HG02981 (cell line): ENCODE measurements around the gene GPR137B.
"Not testable (repeated sequence)": the region's sequence is repeated elsewhere in the genome, so short reads cannot be mapped to it uniquely, and the experiment has no call there.

Source experiments
- ATAC-seq: cut with Tn5 transposase; IDR thresholded peaks from one replicate; pipeline ENCODE4 v1.9.1; 2021; ENCODE audit warnings: mild to moderate bottlenecking, moderate library complexity; ENCODE audit not compliant: unreplicated experiment

GPR137B gene

GRCh38 chr1:236186471-236186870, 44.1 kb downstream of the GPR137B start:
- not testable (repeated sequence) for ATAC-seq

- not testable (repeated sequence) for ATAC-seq
Measured at GRCh38 chr1:236188084-236188483, 45.7 kb downstream of the GPR137B start.

- ATAC-seq: no peak
Measured at GRCh38 chr1:236193184-236193583, 50.8 kb downstream of the GPR137B start.

GRCh38 chr1:236200925-236201324, 58.6 kb downstream of the GPR137B start:
- ATAC-seq: no peak

- ATAC-seq: no peak
Measured at GRCh38 chr1:236201786-236202185, 59.4 kb downstream of the GPR137B start.

- ATAC-seq: no peak
Measured at GRCh38 chr1:236204039-236204438, 61.7 kb downstream of the GPR137B start.

- ATAC-seq: no peak
Measured at GRCh38 chr1:236204656-236205055, 62.3 kb downstream of the GPR137B start.

GRCh38 chr1:236206548-236206947, 64.2 kb downstream of the GPR137B start:
- ATAC-seq: no peak

- ATAC-seq: no peak
Measured at GRCh38 chr1:236207121-236207520, 64.8 kb downstream of the GPR137B start.

GRCh38 chr1:236207569-236207968, 65.2 kb downstream of the GPR137B start:
- ATAC-seq: no peak

- no peak for ATAC-seq
Measured at GRCh38 chr1:236209185-236209584, 66.8 kb downstream of the GPR137B start.

- ATAC-seq: no peak
Measured at GRCh38 chr1:236209713-236210112, 67.4 kb downstream of the GPR137B start.

- no peak for ATAC-seq
Measured at GRCh38 chr1:236211815-236212214, 69.5 kb downstream of the GPR137B start.

GRCh38 chr1:236213534-236213933, 71.2 kb downstream of the GPR137B start:
- no peak for ATAC-seq

- ATAC-seq: no peak
Measured at GRCh38 chr1:236214761-236215160, 72.4 kb downstream of the GPR137B start.

GRCh38 chr1:236220473-236220872, 78.1 kb downstream of the GPR137B start:
- no peak for ATAC-seq

GRCh38 chr1:236222632-236223031, 80.3 kb downstream of the GPR137B start:
- no peak for ATAC-seq

- ATAC-seq: no peak
Measured at GRCh38 chr1:236228411-236228810, 86.1 kb downstream of the GPR137B start.

GRCh38 chr1:236235116-236235515, 92.8 kb downstream of the GPR137B start:
- no peak for ATAC-seq

- ATAC-seq: no peak
Measured at GRCh38 chr1:236239092-236239585, 96.8 kb downstream of the GPR137B start.

- ATAC-seq: no peak
Measured at GRCh38 chr1:236240675-236241074, 98.3 kb downstream of the GPR137B start.

GRCh38 chr1:236242568-236242967, 100.2 kb downstream of the GPR137B start:
- ATAC-seq: no peak

GRCh38 chr1:236247286-236247685, 104.9 kb downstream of the GPR137B start:
- ATAC-seq: no peak
